Measurements from ENCODE around the gene PTPRN2. TPM values are rescaled to one million over a fixed set of nuclear protein-coding genes. Genes with fewer than 3 reads are reported as not detected.

PTPRN2 gene
- total and polyA plus RNA-seq, 4 experiments from 2014 or later: 1.7 to 2.6 (median 1.9) TPM

- Mint-ChIP-seq H3K4me1 (no peaks in the 10 kb centered on the region), H3K4me3 (no peak overlapping the region), H3K9me3 (peaks cover 0 to 6% (median 4%) of the 10 kb centered on the region in 8 donors), H3K27me3 (peaks cover 0 to 2% of the 10 kb centered on the region in 2 donors), H3K27ac (no peak overlapping the region), H3K36me3 (no peaks in the 10 kb centered on the region)
- intact Hi-C loops (cut with micrococcal nuclease): no loop called here
- no peaks in the 10 kb centered on the region for H3K9me3 ChIP-seq (ENCODE audit: control insufficient read depth in 1 of 2, low read length in 2 of 2)
- H3K27me3 ChIP-seq (ENCODE audit: insufficient read depth, low read length): no peaks in the 10 kb centered on the region
- H3K36me3 ChIP-seq (ENCODE audit: insufficient read depth, low read length): no peaks in the 10 kb centered on the region
- H3K27ac ChIP-seq (ENCODE audit: low read depth, low read length): no peak overlapping the region
- ChIA-PET CTCF (ENCODE audit: partially characterized antibody) (no interaction called here), POLR2A (ENCODE audit: partially characterized antibody) (no interaction called here)
- no peaks in the 10 kb centered on the region for H3K4me1 ChIP-seq (ENCODE audit: insufficient read depth, low read length)
- no peak for DNase-seq
- no peak overlapping the region for H3K4me3 ChIP-seq (ENCODE audit: low read length in 2 of 2)
These were observed 173.6 kb downstream of the PTPRN2 start for GRCh38 chr7:158414002-158414401.

DNA sequence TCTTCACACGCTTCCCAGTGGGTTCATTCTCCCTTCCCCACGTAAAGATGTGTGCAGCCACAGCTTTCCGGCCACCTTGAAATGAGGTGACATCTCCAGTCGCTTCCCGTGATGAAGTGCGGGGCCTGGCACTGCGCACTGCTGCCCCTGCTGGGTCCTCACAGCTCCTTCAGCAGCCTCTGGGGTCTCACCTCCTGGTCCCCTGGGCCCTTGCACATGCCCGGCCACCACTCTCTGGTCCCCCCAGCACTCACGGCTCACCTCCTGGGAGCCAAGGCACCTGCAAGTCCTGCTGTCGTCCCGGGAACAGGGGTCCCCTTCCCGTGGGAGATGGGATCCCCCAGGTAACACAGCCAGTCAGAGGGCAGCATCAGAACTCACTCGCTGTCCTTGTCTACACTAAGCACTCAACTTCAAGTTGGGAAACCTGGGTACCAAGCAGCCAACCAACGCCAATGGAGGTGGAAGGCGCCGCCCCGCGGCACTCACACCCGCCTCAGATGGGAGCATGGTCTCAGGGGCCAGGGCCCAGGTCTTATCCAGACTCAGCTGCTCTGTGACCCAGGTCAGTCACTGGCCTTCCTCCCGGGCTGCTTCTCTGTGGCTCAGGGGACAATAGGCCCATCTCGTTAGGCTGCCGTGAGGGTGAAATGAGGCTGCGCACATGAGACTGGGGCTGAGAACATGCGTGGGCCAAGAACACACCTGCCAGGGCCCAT, 176.2 kb downstream of the PTPRN2 start:
- Histone ChIP-seq H3K4me3 (ENCODE audit: low read length in 2 of 2) (no peak overlapping the region), H3K27me3 (ENCODE audit: insufficient read depth, low read length) (no peaks in the 10 kb centered on the region), H3K4me1 (ENCODE audit: insufficient read depth, low read length) (no peaks in the 10 kb centered on the region), H3K9me3 (ENCODE audit: control insufficient read depth in 1 of 2, low read length in 2 of 2) (no peaks in the 10 kb centered on the region), H3K27ac (ENCODE audit: low read depth, low read length) (no peak overlapping the region), H3K36me3 (ENCODE audit: insufficient read depth, low read length) (no peaks in the 10 kb centered on the region)
- intact Hi-C loops (cut with micrococcal nuclease): no loop called here
- Mint-ChIP-seq H3K4me1 (no peaks in the 10 kb centered on the region), H3K36me3 (no peaks in the 10 kb centered on the region), H3K9me3 (peaks cover 0 to 5% (median 0%) of the 10 kb centered on the region in 8 donors), H3K4me3 (no peak overlapping the region), H3K27ac (no peak overlapping the region), H3K27me3 (peaks cover 0 to 2% of the 10 kb centered on the region in 2 donors)
- CTCF ChIA-PET (ENCODE audit: partially characterized antibody): no interaction called here
- DNase-seq: no peak
- POLR2A ChIA-PET (ENCODE audit: partially characterized antibody): no interaction called here

GRCh38 chr7:158410720-158411119, 176.9 kb downstream of the PTPRN2 start:
- no peaks in the 10 kb centered on the region for H3K4me1 ChIP-seq (ENCODE audit: insufficient read depth, low read length)
- peaks cover 0 to 5% (median 0%) of the 10 kb centered on the region in 8 donors for H3K9me3 Mint-ChIP-seq
- no peak overlapping the region for H3K4me3 Mint-ChIP-seq
- no peak overlapping the region for H3K27ac ChIP-seq (ENCODE audit: low read depth, low read length)
- H3K27me3 Mint-ChIP-seq: peaks cover 0 to 2% of the 10 kb centered on the region in 2 donors
- POLR2A ChIA-PET (ENCODE audit: partially characterized antibody): no interaction called here
- no peak for DNase-seq
- H3K27ac Mint-ChIP-seq: no peak overlapping the region
- H3K36me3 ChIP-seq (ENCODE audit: insufficient read depth, low read length): no peaks in the 10 kb centered on the region
- CTCF ChIA-PET (ENCODE audit: partially characterized antibody): no interaction called here
- H3K27me3 ChIP-seq (ENCODE audit: insufficient read depth, low read length): no peaks in the 10 kb centered on the region
- no peaks in the 10 kb centered on the region for H3K4me1 Mint-ChIP-seq
- H3K4me3 ChIP-seq (ENCODE audit: low read length in 2 of 2): no peak overlapping the region
- H3K36me3 Mint-ChIP-seq: no peaks in the 10 kb centered on the region
- H3K9me3 ChIP-seq (ENCODE audit: control insufficient read depth in 1 of 2, low read length in 2 of 2): no peaks in the 10 kb centered on the region
- intact Hi-C loops (cut with micrococcal nuclease): no loop called here

GRCh38 chr7:158409816-158410330, 177.8 kb downstream of the PTPRN2 start:
- Mint-ChIP-seq H3K4me1 (no peaks in the 10 kb centered on the region), H3K27ac (no peak overlapping the region), H3K4me3 (no peak overlapping the region), H3K27me3 (peaks cover 0 to 2% of the 10 kb centered on the region in 2 donors), H3K9me3 (peaks cover 0 to 5% (median 0%) of the 10 kb centered on the region in 8 donors), H3K36me3 (no peaks in the 10 kb centered on the region)
- H3K27ac ChIP-seq (ENCODE audit: low read depth, low read length): no peak overlapping the region
- intact Hi-C loops (cut with micrococcal nuclease): no loop called here
- no peaks in the 10 kb centered on the region for H3K36me3 ChIP-seq (ENCODE audit: insufficient read depth, low read length)
- no peaks in the 10 kb centered on the region for H3K9me3 ChIP-seq (ENCODE audit: control insufficient read depth in 1 of 2, low read length in 2 of 2)
- ChIA-PET POLR2A (ENCODE audit: partially characterized antibody) (no interaction called here), CTCF (ENCODE audit: partially characterized antibody) (interaction anchor here (1.3 kb wide), 1 partner anchor 566 kb away, joined by 4 read pairs; no protein-coding TSS in a partner anchor)
- H3K4me1 ChIP-seq (ENCODE audit: insufficient read depth, low read length): no peaks in the 10 kb centered on the region
- H3K4me3 ChIP-seq (ENCODE audit: low read length in 2 of 2): no peak overlapping the region
- DNase-seq: no peak
- H3K27me3 ChIP-seq (ENCODE audit: insufficient read depth, low read length): no peaks in the 10 kb centered on the region

GRCh38 chr7:158409120-158409519, 178.5 kb downstream of the PTPRN2 start:
- Mint-ChIP-seq H3K27ac (no peak overlapping the region), H3K36me3 (no peaks in the 10 kb centered on the region), H3K4me1 (no peaks in the 10 kb centered on the region), H3K9me3 (peaks cover 0 to 5% (median 0%) of the 10 kb centered on the region in 8 donors), H3K4me3 (no peak overlapping the region), H3K27me3 (peaks cover 0 to 2% of the 10 kb centered on the region in 2 donors)
- POLR2A ChIA-PET (ENCODE audit: partially characterized antibody): no interaction called here
- CTCF ChIA-PET (ENCODE audit: partially characterized antibody): interaction anchor here (1.3 kb wide), 1 partner anchor 567 kb away, joined by 4 read pairs; no protein-coding TSS in a partner anchor
- Histone ChIP-seq H3K9me3 (ENCODE audit: control insufficient read depth in 1 of 2, low read length in 2 of 2) (no peaks in the 10 kb centered on the region), H3K4me1 (ENCODE audit: insufficient read depth, low read length) (no peaks in the 10 kb centered on the region), H3K27me3 (ENCODE audit: insufficient read depth, low read length) (no peaks in the 10 kb centered on the region), H3K4me3 (ENCODE audit: low read length in 2 of 2) (no peak overlapping the region), H3K36me3 (ENCODE audit: insufficient read depth, low read length) (no peaks in the 10 kb centered on the region), H3K27ac (ENCODE audit: low read depth, low read length) (no peak overlapping the region)
- intact Hi-C loops (cut with micrococcal nuclease): no loop called here
- no peak for DNase-seq

DNA sequence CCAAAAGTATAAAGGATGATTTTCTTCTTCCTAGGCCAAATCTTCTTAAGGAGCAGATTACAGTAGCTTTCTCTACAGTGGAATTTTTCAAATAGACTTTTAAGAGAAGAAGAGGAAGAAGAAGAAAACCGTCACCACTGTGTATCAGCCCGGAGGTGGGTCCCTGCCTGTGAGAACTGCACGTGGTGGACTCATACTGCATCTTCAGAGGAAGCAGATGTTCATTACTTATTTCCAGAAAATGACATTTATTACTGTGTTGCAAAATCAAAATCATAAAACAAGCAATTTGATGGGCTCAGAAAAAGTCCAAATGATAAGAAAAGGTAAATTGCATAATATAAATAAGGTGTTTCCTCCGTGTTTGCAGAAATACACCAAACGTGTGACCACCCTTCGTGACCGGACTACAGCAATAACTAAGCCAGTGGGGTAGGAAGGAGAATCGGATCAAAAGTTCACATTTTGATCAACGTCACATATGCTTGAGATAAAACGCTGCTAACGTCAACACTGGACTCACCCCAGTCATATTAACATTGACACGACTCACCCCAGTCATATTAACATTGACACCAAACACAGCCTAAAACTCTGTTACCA, 179.2 kb downstream of the PTPRN2 start:
- DNase-seq: no peak
- H3K4me3 Mint-ChIP-seq: no peak overlapping the region
- no peak overlapping the region for H3K27ac Mint-ChIP-seq
- Histone ChIP-seq H3K9me3 (ENCODE audit: control insufficient read depth in 1 of 2, low read length in 2 of 2) (no peaks in the 10 kb centered on the region), H3K27ac (ENCODE audit: low read depth, low read length) (no peak overlapping the region), H3K4me1 (ENCODE audit: insufficient read depth, low read length) (no peaks in the 10 kb centered on the region), H3K27me3 (ENCODE audit: insufficient read depth, low read length) (no peaks in the 10 kb centered on the region), H3K36me3 (ENCODE audit: insufficient read depth, low read length) (no peaks in the 10 kb centered on the region), H3K4me3 (ENCODE audit: low read length in 2 of 2) (no peak overlapping the region)
- H3K27me3 Mint-ChIP-seq: peaks cover 0 to 2% of the 10 kb centered on the region in 2 donors
- no peaks in the 10 kb centered on the region for H3K4me1 Mint-ChIP-seq
- H3K36me3 Mint-ChIP-seq: no peaks in the 10 kb centered on the region
- H3K9me3 Mint-ChIP-seq: peaks cover 0 to 5% (median 0%) of the 10 kb centered on the region in 8 donors
- intact Hi-C loops (cut with micrococcal nuclease): no loop called here
- ChIA-PET POLR2A (ENCODE audit: partially characterized antibody) (no interaction called here), CTCF (ENCODE audit: partially characterized antibody) (no interaction called here)

GRCh38 chr7:158407581-158408317, 179.9 kb downstream of the PTPRN2 start:
- Histone ChIP-seq H3K27ac (ENCODE audit: low read depth, low read length) (no peak overlapping the region), H3K9me3 (ENCODE audit: control insufficient read depth in 1 of 2, low read length in 2 of 2) (no peaks in the 10 kb centered on the region), H3K4me3 (ENCODE audit: low read length in 2 of 2) (no peak overlapping the region), H3K4me1 (ENCODE audit: insufficient read depth, low read length) (no peaks in the 10 kb centered on the region), H3K27me3 (ENCODE audit: insufficient read depth, low read length) (no peaks in the 10 kb centered on the region), H3K36me3 (ENCODE audit: insufficient read depth, low read length) (no peaks in the 10 kb centered on the region)
- Mint-ChIP-seq H3K36me3 (no peaks in the 10 kb centered on the region), H3K4me3 (no peak overlapping the region), H3K27ac (no peak overlapping the region), H3K9me3 (peaks cover 0 to 5% (median 0%) of the 10 kb centered on the region in 8 donors), H3K27me3 (peaks cover 0 to 2% of the 10 kb centered on the region in 2 donors), H3K4me1 (no peaks in the 10 kb centered on the region)
- ChIA-PET POLR2A (ENCODE audit: partially characterized antibody) (no interaction called here), CTCF (ENCODE audit: partially characterized antibody) (no interaction called here)
- intact Hi-C loops (cut with micrococcal nuclease): no loop called here
- no peak for DNase-seq

Data from CD4-positive, alpha-beta memory T cell (primary cell).